Spleen (tissue), 11 donors: ENCODE results near the gene HIF3A. TPM values are rescaled to one million over a fixed set of nuclear protein-coding genes. Genes with fewer than 3 reads are reported as not detected.

ENCODE experiments used
- DNase-seq: peaks from one replicate; pipeline ENCODE4 v3.0.0-alpha.2; 2020
- H3K27ac ChIP-seq, 8 donors: fragments of 200-600 bp; sonication (generic) in 7 of 8; 1 replicate in 4 of 8; 2 replicates in 4 of 8; pipeline versions ENCODE4 v1.5.0 to v1.8.0; 2016 to 2021; ENCODE audit warnings: inconsistent platforms in 4 of 8, mild to moderate bottlenecking in 4 of 8, moderate library complexity in 1 of 8
- H3K27me3 ChIP-seq, 7 donors: fragments of 200-600 bp; sonication (generic) in 6 of 7; replicated peaks in 1 of 7; 1 replicate in 4 of 7; 2 replicates in 3 of 7; pipeline versions ENCODE4 v1.5.0 to v1.8.0; 2016 to 2021; ENCODE audit warnings: inconsistent platforms in 3 of 7, mild to moderate bottlenecking in 1 of 7
- H3K36me3 ChIP-seq, 6 donors: fragments of 200-600 bp; sonication (generic) in 5 of 6; 1 replicate in 4 of 6; 2 replicates in 2 of 6; pipeline versions ENCODE4 v1.5.0 to v1.8.0; 2016 to 2021; ENCODE audit warnings: inconsistent platforms in 2 of 6
- H3K4me1 ChIP-seq, 6 donors: fragments of 200-600 bp; sonication (generic) in 5 of 6; 1 replicate in 3 of 6; 2 replicates in 3 of 6; pipeline versions ENCODE4 v1.5.0 to v1.8.0; 2016 to 2021; ENCODE audit warnings: inconsistent platforms in 3 of 6
- H3K4me3 ChIP-seq, 8 donors: fragments of 200-600 bp; sonication (generic) in 7 of 8; 1 replicate in 4 of 8; 2 replicates in 4 of 8; pipeline versions ENCODE4 v1.5.0 to v1.8.0; 2016 to 2021; ENCODE audit warnings: inconsistent platforms in 4 of 8, mild to moderate bottlenecking in 4 of 8, moderate library complexity in 2 of 8
- H3K9me3 ChIP-seq, 8 donors: fragments of 200-600 bp; sonication (generic) in 7 of 8; 1 replicate in 4 of 8; 2 replicates in 4 of 8; pipeline versions ENCODE4 v1.5.0 to v1.8.0; 2016 to 2021; ENCODE audit warnings: inconsistent platforms in 4 of 8
- CTCF ChIP-seq, 11 experiments: fragments of 200-600 bp in 7 of 11; fragments of 450-650 bp in 4 of 11; sonication (generic) in 4 of 11; IDR thresholded peaks in 8 of 11; conservative IDR thresholded peaks in 3 of 11; 1 replicate in 7 of 11; 2 replicates in 4 of 11; pipeline versions ENCODE4 v1.4.0 to v1.8.0; 2016 to 2021; ENCODE audit warnings: antibody characterized with exemption in 11 of 11, inconsistent platforms in 4 of 11, mild to moderate bottlenecking in 1 of 11
- POLR2A ChIP-seq, 3 donors: fragments of 450-650 bp; IDR thresholded peaks; one replicate each; pipeline ENCODE4 v1.5.1; 2017; ENCODE audit warnings: antibody characterized with exemption in 3 of 3, mild to moderate bottlenecking in 1 of 3
- POLR2AphosphoS5 ChIP-seq, 3 donors: sonication (generic); formaldehyde crosslinking; IDR thresholded peaks; one replicate each; pipeline ENCODE4 v1.5.1; 2017; ENCODE audit warnings: antibody characterized with exemption in 3 of 3
- WGBS, 5 donors: extraction: QIAGEN DNeasy Blood & Tissue Kit in 3 of 5; methylation state at CpG; one replicate each; pipeline versions ENCODE4 v1.1.5 to v1.1.7; 2013 to 2018; 5-methylcytosine and 5-hydroxymethylcytosine counted together
- intact Hi-C: fragments of 100-400 bp; cut with DNase I; formaldehyde crosslinking; loops from one replicate; pipeline ENCODE4 v1.15.0; 2023; ENCODE audit warnings: low total_unique reads
- polyA plus RNA-seq, 3 donors: library from polyadenylated mRNA; stranded (reverse); fragments of 200-250 nt; gene quantifications; one replicate each; pipeline ENCODE4 v1.2.1, GENCODE V29; 2013
- total RNA-seq, 7 donors: library from RNA; depleted of rRNA in 3 of 7; stranded (reverse); fragments of >200 nt in 3 of 7; fragmentation: NEBNext Ultra II Directional in 4 of 7; extraction: Animal tissue kit (Norgen Biotek cat#: 25700) in 4 of 7; gene quantifications; one replicate each; pipeline versions ENCODE4 v1.1.0 to v1.2.1, GENCODE V29; 2016 to 2021
- donor health status: healthy with polysubstance abuse.
- donor health status: DM: no; HTN: no; CAD: no; lungs with moderate emphysema.
- donor health status: DM: no; HTN: no; CAD: no.
- donor health status: Bipolar disorder and iron deficiency.
- donor health status: healthy.
- donor health status: DM: no; HTN: no; CAD: no.
- donor health status: DM: yes; HTN: yes; CAD: no.

HIF3A gene
- total and polyA plus RNA-seq, 10 donors, result 5.0 to 126 (median 78.5) TPM

- no peak for DNase-seq
- Histone ChIP-seq H3K4me3 (no peak overlapping the region), H3K36me3 (no peaks in the 10 kb centered on the region), H3K27ac (no peak overlapping the region), H3K27me3 (peaks cover 0 to 4% (median 0%) of the 10 kb centered on the region in 7 donors), H3K9me3 (no peaks in the 10 kb centered on the region), H3K4me1 (peaks cover 0 to 15% (median 0%) of the 10 kb centered on the region in 6 donors)
- TF ChIP-seq CTCF (IDR thresholded peaks at IDR 0.05 in 8 of 11, conservative IDR thresholded peaks at IDR 0.05 in 3 of 11), result no peak
- no peak for TF ChIP-seq POLR2A (IDR thresholded peaks at IDR 0.05)
- intact Hi-C loops, result no loop called here
- 79 to 88% (median 86%) methylated on average over 7 of the region's 7 CpGs for WGBS, 5 donors
Measured at GRCh38 chr19:46279177-46279576, 17.7 kb upstream of the HIF3A start.

DNA sequence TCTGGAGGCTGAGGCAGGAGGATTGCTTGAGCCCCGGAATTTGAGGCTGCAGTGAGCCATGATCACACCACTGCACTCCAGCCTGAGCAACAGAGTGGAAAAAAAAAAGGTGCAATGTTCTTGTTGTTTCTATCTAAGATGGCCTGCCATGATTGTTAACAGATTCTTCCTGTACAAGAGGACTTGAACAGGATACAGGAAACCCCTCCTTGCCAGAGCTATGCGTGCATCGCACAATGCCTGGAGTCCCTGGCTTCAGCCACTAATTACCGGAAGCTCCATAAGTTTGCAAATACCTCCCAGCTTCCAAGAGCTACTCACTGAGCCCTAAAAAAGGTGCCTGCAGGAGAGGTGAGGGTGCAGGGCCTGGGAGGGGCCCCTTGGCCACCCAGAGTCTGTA is 13.1 kb upstream of the HIF3A start:
- Histone ChIP-seq H3K9me3 (no peaks in the 10 kb centered on the region), H3K27ac (peak overlapping the region in 7 of 8 donors; percentile 8 to 78 (median 69)), H3K36me3 (no peaks in the 10 kb centered on the region), H3K4me1 (peaks cover 0 to 22% (median 0%) of the 10 kb centered on the region in 6 donors), H3K4me3 (no peak overlapping the region), H3K27me3 (peaks cover 0 to 4% (median 0%) of the 10 kb centered on the region in 7 donors)
- no peak for DNase-seq
- 33 to 52% (median 40%) methylated on average over 4 of the region's 4 CpGs for WGBS, 5 donors
- TF ChIP-seq POLR2AphosphoS5 (IDR thresholded peaks at IDR 0.05) (peak in 1 of 3 donors; percentile 80), CTCF (IDR thresholded peaks at IDR 0.05 in 8 of 11, conservative IDR thresholded peaks at IDR 0.05 in 3 of 11) (no peak)
- intact Hi-C loops, result loop anchor here (5.0 kb wide), 1 partner anchor 204 kb away; no protein-coding TSS in a partner anchor

DNA sequence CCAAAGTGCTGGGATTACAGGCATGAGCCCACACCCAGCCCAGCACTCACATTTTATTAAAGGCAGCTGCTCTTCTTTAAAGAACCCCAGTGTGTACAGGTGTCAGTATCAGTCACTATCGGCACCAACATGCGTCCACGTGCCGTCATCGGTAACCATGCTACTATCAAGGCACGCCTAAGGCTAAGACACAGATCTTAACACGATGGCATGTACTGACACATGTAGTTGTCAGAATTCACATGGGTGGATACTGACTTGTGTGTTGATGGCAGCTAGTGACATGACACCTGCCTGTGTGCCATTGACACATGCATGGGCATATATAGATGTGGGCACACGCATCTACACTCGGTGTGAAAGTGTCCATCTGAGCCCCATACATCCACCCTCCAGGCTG is 12.2 kb upstream of the HIF3A start:
- no peak for DNase-seq
- H3K36me3 ChIP-seq, result no peaks in the 10 kb centered on the region
- peak overlapping the region in 6 of 8 donors; percentile 35 to 78 (median 72) for H3K27ac ChIP-seq
- WGBS, 5 donors, result 65 to 84% (median 79%) methylated on average over 8 to 9 of the region's 9 CpGs
- H3K4me1 ChIP-seq, result peaks cover 0 to 24% (median 1%) of the 10 kb centered on the region in 6 donors
- no peak overlapping the region for H3K4me3 ChIP-seq
- TF ChIP-seq POLR2A (IDR thresholded peaks at IDR 0.05) (no peak), POLR2AphosphoS5 (IDR thresholded peaks at IDR 0.05) (no peak), CTCF (IDR thresholded peaks at IDR 0.05 in 8 of 11, conservative IDR thresholded peaks at IDR 0.05 in 3 of 11) (no peak)
- peaks cover 0 to 4% (median 0%) of the 10 kb centered on the region in 7 donors for H3K27me3 ChIP-seq
- intact Hi-C loops, result loop anchor here (5.0 kb wide), 1 partner anchor 203 kb away; no protein-coding TSS in a partner anchor
- peaks cover 0 to 4% (median 2%) of the 10 kb centered on the region in 8 donors for H3K9me3 ChIP-seq

DNA sequence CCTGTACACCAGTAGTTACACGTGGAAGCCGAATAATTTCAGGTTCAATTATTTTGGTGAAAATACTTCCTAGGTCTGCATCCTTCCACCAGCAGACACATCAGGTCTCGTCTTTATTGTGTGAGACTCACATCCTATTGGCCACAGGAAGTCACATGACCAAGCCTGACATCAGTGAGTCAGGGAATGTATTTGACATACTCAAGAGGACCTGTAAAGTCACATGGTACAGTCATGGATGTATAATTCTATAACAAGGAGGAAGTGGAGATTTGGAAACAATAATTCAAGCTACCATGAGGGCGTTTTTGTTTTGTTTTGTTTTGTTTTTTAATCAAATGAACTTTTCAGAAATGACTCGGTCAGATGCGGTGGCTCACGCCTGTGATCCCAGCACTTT is 9.3 kb upstream of the HIF3A start:
- Histone ChIP-seq H3K4me3 (no peak overlapping the region), H3K27me3 (peaks cover 0 to 4% (median 0%) of the 10 kb centered on the region in 7 donors), H3K27ac (peak overlapping the region in 3 of 8 donors; percentile 78 to 87 (median 83)), H3K36me3 (no peaks in the 10 kb centered on the region), H3K4me1 (peaks cover 0 to 25% (median 1%) of the 10 kb centered on the region in 6 donors), H3K9me3 (peaks cover 0 to 21% (median 14%) of the 10 kb centered on the region in 8 donors)
- no peak for TF ChIP-seq POLR2AphosphoS5 (IDR thresholded peaks at IDR 0.05)
- DNase-seq, result no peak
- WGBS, 5 donors, result 63 to 69% (median 67%) methylated on average over 7 of the region's 7 CpGs
- intact Hi-C loops, result no loop called here
